Neural crest cell (in vitro differentiated cells): Measurements from ENCODE around the gene TAS2R38. TPM values are rescaled to one million over a fixed set of nuclear protein-coding genes. Genes with fewer than 3 reads are reported as not detected.

Experiments used
- DNase-seq: peaks from one replicate; pipeline ENCODE4 v3.0.0; 2021; ENCODE audit warnings: low read depth, mixed read lengths, low spot score
- H3K27ac Mint-ChIP-seq: one replicate; pipeline ENCODE4 v1.8.0; 2021; ENCODE audit warnings: mild to moderate bottlenecking, mixed read lengths; ENCODE audit not compliant: unreplicated experiment
- H3K27me3 Mint-ChIP-seq: 2 replicates; pipeline ENCODE4 v1.8.0; 2021; ENCODE audit warnings: low read depth, mild to moderate bottlenecking, mixed read lengths
- H3K36me3 Mint-ChIP-seq: 2 replicates; pipeline ENCODE4 v1.8.0; 2021; ENCODE audit warnings: low read depth, mild to moderate bottlenecking, mixed read lengths
- H3K4me1 Mint-ChIP-seq: 2 replicates; pipeline ENCODE4 v1.8.0; 2021; ENCODE audit warnings: mixed read lengths
- H3K4me3 Mint-ChIP-seq: one replicate; pipeline ENCODE4 v1.8.0; 2021; ENCODE audit warnings: mild to moderate bottlenecking, mixed read lengths
- H3K9me3 Mint-ChIP-seq: 2 replicates; pipeline ENCODE4 v1.8.0; 2021; ENCODE audit warnings: mixed read lengths
- total RNA-seq: library from RNA; stranded (reverse); gene quantifications from 2 replicates; pipeline ENCODE4 v1.2.1, GENCODE V29; 2021
- TF ChIP-seq, protein P1 (sequence below): fragments of 200-600 bp; sonication (generic); conservative IDR thresholded peaks from 2 replicates; pipeline ENCODE4 v1.5.0; 2021; ENCODE audit warnings: antibody characterized with exemption, mild to moderate bottlenecking

The TAS2R38 gene
- total RNA-seq, 1 donor from 2014 or later, result not detected

DNA sequence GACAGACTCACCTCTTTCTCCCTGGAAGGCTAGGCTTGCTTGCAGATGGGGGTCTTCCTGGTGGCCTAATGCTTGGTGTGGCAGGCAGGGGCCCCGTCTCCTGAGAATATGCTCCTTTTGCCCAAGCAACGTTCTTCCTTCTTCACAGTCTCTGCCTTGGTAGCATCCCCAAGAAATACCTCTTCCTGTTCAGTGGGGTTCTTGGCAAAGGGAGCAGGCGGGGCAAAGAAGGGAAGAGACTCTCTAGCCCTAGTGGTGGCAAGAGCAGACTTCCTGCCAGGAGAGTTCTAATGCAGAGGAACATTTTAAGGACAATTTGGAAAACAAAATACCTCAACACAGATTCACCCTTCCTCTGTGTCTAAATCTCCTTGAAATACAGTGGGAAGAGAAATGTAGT lies 26.8 kb downstream of the TAS2R38 start, which contains the start of gene CLEC5A:
TSS of gene CLEC5A (minus strand) at position 179 of the 400 bp plus-strand sequence. CDS start 682 bp downstream, outside the sequence.
- peaks cover 7% of the 10 kb centered on the region for H3K9me3 Mint-ChIP-seq
- no peak for DNase-seq
- no peak within 1 kb of the TSS for H3K4me3 Mint-ChIP-seq

DNA sequence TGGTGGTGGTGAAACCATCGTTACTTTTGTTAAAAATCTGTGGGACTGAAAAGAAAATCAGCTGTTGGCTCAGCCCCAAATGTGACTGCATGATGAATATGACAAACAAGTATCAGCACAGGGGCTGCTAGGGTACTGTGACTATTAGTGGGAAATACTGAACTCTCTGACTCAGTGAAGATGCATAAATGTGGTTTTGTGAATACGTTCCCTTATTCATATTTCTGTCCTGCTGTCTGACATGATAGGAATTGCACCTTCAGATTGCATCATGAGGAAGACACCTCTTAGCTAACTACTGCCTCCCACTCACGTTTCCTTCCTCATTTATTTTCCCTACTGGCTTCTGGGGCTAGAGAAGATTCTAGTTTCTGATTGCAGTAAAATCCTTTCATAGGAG lies 28.2 kb downstream of the TAS2R38 start:
- H3K4me3 Mint-ChIP-seq, result no peak overlapping the region
- peaks cover 7% of the 10 kb centered on the region for H3K36me3 Mint-ChIP-seq
- H3K4me1 Mint-ChIP-seq, result no peaks in the 10 kb centered on the region
- H3K9me3 Mint-ChIP-seq, result peaks cover 13% of the 10 kb centered on the region
- no peak for DNase-seq
- no peak overlapping the region for H3K27ac Mint-ChIP-seq
- TF ChIP-seq, protein P1, sequence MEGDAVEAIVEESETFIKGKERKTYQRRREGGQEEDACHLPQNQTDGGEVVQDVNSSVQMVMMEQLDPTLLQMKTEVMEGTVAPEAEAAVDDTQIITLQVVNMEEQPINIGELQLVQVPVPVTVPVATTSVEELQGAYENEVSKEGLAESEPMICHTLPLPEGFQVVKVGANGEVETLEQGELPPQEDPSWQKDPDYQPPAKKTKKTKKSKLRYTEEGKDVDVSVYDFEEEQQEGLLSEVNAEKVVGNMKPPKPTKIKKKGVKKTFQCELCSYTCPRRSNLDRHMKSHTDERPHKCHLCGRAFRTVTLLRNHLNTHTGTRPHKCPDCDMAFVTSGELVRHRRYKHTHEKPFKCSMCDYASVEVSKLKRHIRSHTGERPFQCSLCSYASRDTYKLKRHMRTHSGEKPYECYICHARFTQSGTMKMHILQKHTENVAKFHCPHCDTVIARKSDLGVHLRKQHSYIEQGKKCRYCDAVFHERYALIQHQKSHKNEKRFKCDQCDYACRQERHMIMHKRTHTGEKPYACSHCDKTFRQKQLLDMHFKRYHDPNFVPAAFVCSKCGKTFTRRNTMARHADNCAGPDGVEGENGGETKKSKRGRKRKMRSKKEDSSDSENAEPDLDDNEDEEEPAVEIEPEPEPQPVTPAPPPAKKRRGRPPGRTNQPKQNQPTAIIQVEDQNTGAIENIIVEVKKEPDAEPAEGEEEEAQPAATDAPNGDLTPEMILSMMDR, result no peak
- H3K27me3 Mint-ChIP-seq, result no peaks in the 10 kb centered on the region

More for the DNA sequence above, 26.8 kb downstream of the TAS2R38 start, which contains the start of gene CLEC5A:
- peaks cover 2% of the 10 kb centered on the region for H3K27me3 Mint-ChIP-seq
- TF ChIP-seq, protein P1, result no peak
- H3K27ac Mint-ChIP-seq, result no peak within 1 kb of the TSS
- H3K4me1 Mint-ChIP-seq, result no peaks in the 10 kb centered on the region
- H3K36me3 Mint-ChIP-seq, result no peaks in the 10 kb centered on the region

DNA sequence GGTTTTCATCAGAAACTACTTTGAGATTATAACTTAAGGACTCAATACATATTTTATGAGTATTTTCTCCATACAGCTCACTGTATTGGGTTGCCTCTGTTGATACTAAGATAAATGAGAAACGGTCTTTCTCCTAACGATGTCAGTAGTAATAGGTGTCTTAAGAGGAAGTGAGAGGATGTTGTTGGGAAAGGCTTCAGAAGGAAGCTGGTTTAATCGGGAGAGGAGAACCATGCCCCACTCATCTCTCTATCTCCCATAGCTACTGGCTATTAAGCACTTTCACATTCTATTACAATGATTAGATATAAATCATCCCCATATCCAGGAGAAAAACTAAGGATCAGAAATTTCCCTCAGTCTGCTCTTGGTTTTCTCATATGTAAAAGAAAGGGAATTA lies 28.8 kb downstream of the TAS2R38 start:
- no peak for DNase-seq
- Mint-ChIP-seq H3K4me3 (no peak overlapping the region), H3K27ac (no peak overlapping the region), H3K36me3 (peaks cover 7% of the 10 kb centered on the region), H3K9me3 (peaks cover 11% of the 10 kb centered on the region), H3K4me1 (no peaks in the 10 kb centered on the region), H3K27me3 (no peaks in the 10 kb centered on the region)
- TF ChIP-seq, protein P1, result no peak

DNA sequence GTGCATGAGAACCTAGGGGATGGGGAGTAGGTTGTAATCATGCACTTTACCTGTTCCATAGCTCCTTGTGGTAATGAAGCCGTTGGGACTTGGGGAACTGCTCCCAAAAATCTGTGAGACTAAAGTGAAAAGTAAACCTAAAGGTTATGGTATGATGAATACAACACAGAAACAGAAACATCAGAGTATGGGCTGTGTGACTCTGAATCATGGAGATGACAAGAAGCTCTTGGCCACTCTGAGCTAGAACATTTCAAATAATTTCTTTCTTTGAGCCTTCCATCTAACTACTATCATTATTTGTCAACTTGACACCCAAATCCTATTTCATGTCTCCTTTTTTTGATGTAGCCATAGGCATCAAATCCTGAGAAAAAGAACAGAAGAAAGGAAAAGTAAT lies 29.7 kb downstream of the TAS2R38 start:
- H3K36me3 Mint-ChIP-seq, result peaks cover 7% of the 10 kb centered on the region
- no peak overlapping the region for H3K4me3 Mint-ChIP-seq
- no peak overlapping the region for H3K27ac Mint-ChIP-seq
- H3K27me3 Mint-ChIP-seq, result no peaks in the 10 kb centered on the region
- TF ChIP-seq, protein P1, result no peak
- no peaks in the 10 kb centered on the region for H3K4me1 Mint-ChIP-seq
- peaks cover 11% of the 10 kb centered on the region for H3K9me3 Mint-ChIP-seq
- no peak for DNase-seq

DNA sequence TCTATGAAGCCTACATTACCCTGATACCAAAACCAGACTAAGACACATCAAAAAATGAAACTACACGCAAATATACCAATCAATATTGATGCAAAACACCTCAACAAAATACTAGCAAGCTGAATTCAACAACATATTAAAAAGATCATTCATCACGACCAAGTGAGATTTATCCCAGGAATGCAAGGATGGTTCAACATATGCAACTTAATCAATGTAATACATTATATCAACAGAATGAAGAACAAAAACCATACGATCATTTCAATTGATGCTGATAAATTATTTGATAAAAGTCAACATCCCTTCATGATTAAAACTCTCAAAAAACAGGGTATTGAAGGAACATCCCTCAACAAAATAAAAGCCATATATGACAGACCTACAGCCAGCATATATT lies 32.5 kb downstream of the TAS2R38 start:
- TF ChIP-seq, protein P1, result no peak
- Mint-ChIP-seq H3K27ac (no peak overlapping the region), H3K9me3 (peaks cover 11% of the 10 kb centered on the region), H3K4me3 (no peak overlapping the region), H3K4me1 (no peaks in the 10 kb centered on the region), H3K27me3 (no peaks in the 10 kb centered on the region), H3K36me3 (peaks cover 9% of the 10 kb centered on the region)
- DNase-seq, result no peak
